D341Med (cell line): ENCODE measurements around the gene SNTA1.
"Not testable (repeated sequence)": the region's sequence is repeated elsewhere in the genome, so short reads cannot be mapped to it uniquely, and the experiment has no call there.

Experiments used
- DNase-seq: peaks from one replicate; pipeline ENCODE4 v3.0.0; 2012; ENCODE audit warnings: low spot score

Gene SNTA1

DNA sequence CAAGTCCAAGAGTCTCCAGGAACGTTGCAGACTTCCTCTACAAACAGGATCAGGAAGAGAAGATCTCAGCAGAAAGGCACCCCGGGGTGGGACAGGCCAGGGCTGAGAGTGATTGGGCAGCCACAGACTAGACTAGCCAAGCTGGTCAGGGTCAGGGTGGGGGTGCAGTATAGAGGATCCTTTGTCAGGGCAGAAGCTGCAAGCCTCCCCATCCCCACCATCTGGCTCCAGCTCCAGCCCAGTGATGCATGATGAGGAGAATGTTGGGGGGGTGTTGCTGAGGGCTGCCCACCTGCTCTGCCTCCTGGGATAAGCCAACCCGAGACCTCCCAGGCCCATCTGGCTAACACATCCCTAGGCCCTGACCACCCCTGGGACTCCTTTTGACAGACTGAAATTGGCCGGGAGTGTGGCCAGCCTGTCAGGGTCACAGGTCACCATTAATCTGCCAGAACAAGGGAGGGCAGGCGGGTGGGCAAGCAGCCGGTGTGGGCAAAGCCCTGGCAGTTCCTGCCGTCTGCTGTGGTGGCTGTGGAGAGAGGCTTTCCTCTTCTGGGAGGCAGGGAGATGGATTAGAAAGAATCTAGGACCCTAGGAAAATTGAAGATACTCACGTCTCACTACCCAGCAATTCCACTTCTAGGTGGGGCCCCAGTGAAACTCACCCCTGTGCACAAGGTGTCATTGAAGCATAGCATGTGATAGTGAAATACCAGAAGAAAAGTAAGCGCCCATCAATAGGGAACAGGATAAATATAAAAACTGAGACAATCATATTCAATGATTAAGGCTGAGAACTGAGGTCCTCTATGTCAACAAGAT, 22.1 kb upstream of the SNTA1 start:
- peak; percentile 69 for DNase-seq

DNA sequence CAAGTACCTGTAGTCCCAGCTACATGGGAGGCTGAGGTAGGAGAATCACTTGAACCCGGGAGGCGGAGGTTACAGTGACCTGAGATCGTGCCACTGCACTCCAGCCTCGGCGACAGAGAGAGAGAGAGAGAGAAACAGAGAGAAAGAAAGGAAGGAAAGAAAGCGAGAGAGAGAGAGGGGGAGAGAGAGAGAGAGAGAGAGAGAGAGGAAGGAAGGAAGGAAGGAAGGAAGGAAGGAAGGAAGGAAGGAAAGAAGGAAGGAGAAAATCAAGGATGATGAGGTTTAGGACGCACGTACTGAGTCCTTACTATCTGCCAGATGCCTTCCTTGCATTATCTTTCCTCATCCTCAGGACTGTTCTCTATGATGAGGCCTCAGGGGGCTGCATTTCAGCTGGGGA, 21.2 kb upstream of the SNTA1 start:
- not testable (repeated sequence) for DNase-seq

DNA sequence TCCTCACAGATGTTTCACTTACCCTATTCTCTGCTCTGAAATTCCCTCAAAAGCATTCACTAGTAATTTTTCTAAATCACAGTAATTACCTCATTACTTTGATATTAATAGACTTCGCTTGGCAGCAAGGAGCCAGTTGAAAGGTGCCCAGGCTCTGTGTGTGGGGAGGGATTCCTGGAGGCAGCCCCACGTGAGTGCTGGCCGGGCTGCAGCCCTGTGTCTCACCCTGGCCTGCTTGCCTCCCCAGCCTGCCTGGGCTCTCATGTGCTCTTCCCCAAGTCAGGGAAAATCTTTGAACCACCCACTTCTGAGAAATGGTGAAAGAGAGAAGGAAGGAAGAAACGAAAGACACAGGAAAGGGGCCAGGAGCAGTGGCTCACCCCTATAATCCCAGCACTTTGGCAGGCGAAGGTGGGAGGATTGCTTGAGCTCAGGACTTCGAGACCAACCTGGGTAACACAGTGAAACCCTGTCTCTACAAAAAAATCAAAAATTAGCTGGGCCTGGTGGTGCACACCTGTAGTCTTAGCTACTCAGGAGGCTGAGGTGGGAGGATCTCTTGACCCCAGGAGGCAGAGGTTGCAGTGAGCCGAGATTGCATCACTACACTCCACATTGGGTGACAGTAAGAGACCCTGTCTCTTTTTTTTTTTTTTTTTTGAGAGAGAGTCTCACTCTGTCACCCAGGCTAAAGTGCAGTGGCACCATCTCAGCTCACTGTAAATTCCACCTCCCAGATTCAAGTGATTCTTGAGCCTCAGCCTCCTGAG, 20.0 kb upstream of the SNTA1 start:
- DNase-seq: no peak

DNA sequence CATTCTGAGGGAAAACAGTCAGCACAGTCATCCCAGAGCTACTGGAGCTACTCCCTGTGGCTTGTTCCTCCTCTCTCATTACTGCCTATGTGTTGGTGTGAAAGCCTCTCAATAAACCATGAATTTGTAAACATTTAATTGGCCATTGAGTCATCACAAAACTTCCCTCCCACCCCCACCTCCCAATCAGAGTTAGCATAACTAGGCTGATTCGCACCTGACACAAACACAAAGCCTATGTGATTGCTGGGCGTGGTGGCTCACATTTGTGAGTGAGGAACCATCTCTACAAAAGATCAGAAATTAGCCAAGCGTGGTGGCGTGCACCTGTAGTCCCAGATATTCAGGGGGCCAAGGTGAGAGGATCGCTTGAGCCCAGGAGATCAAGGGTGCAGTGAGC, 17.1 kb upstream of the SNTA1 start:
- no peak for DNase-seq

- DNase-seq: no peak
Measured at GRCh38 chr20:33459599-33459998, 16.0 kb upstream of the SNTA1 start.

- DNase-seq: peak; percentile 87
Measured at GRCh38 chr20:33456916-33457642, 13.5 kb upstream of the SNTA1 start.

DNA sequence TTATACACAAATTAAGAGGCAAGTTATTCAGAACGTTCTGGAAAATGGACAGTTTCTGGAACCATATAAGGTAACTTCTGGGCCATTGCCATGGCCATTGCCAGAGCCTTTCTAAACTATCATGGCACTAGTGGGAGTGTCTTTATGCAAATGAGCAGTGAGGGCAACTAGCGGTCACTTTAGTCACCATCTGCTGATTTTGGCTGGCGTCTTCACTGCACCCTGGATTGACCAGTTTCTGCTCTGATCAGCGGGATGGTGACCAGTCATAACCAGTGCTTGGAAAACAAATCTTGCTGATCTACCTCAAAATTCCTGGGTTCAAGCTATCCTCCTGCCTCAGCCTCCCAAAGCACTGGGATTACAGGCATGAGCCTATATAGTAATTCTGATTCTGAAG, 7.3 kb upstream of the SNTA1 start:
- DNase-seq: no peak

- DNase-seq: no peak
Measured at GRCh38 chr20:33445881-33446625, 2.5 kb upstream of the SNTA1 start.

DNA sequence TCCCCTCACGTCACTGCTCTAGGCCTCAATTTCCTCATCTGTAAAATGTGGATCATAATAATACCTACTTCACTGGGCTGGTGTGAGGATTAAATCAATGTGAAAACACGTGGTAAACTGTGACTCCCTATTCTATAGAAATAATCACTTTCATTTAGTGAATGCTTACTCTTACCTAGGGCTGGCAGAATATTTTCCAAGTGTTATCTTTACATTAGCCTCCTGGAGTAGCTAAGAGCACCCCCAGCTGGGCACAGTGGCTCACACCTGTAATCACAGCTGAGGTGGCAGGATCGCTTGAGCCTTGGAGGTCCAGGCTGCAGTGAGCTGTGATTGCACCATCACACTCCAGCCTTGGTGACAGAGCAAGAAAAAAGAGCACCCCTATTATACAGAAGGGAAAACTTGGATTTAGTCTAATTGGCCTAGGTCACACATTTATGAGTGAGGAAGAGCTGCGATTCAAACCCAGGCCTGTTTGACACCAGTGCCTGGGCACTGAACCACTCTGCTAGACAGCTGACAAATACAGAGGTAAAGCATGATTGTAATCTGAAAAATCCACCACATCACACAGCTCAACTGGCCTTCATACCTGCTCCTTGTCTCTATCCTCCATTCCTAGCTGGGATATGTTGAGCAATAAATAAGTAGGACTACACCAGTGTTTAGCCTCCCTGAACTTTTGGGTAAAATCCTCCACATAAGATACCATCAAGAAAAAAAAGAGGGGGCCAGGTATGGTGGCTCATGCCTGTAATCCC, 1.4 kb upstream of the SNTA1 start:
- no peak for DNase-seq

DNA sequence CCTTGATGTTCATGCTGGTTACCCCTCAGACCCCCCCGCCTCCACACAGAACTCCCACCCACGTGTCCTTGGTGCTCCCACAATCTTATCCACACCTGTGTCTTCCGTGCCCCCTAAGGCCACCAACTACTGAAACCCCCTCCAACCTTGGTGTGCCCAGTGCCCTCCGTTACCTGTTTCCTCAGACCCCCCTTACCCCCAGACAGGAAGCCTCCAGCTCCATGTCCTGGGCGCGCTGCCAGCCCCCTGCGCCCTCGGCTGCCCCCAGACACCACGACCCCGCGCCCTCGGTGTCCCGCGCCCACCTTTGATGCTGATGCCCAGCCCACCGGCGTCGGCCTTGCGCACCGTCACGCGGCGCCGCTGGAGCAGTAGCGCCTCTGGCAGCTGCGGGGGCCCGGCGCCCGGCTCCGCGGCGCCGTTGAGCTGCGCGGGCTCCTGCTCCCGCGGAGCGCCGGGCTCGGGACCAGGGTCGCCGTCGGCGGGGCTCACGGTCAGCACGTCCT, 504 bp downstream of the SNTA1 start:
- DNase-seq: peak; percentile 84

DNA sequence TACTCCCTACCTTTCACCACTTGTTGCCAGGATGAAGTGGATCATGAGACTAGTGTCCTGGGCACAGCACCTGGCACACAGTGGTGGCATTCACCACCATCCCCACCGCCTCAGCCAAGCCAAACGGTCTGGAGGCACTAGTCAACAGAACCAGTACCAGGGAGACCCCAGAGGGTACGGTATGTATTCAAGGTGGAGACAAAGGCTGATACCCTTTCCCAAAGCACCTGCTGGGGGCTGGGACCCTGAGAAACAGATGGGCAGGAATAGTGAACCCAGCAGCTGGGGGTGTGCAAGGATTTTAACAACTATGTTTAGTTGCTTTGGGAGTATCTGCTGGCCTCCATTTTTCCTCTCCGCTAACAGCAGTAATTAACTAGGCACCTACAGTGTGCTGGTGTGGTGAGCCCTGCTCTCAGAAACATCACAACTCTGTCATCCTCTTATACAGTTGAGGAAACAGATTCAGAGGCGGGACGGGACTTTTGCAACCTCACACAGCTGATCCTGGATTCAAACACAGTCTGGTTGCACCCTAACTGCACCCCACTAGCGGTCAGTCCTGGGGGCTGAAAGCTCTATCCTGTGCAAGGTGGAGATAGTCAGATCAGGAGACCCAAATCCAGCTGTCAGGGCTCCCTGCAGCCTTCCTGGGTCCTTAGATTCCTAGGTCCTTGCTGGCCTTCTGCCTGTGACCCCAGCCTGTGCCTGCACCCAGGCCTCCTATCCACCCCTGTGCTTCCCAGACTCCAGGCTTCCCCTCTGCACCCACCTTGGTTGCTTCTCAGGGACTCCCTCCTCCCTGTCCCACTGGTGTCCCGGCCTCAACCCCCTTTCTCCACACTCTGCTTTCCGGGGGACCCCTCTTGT, 1.2 kb downstream of the SNTA1 start:
- DNase-seq: no peak

DNA sequence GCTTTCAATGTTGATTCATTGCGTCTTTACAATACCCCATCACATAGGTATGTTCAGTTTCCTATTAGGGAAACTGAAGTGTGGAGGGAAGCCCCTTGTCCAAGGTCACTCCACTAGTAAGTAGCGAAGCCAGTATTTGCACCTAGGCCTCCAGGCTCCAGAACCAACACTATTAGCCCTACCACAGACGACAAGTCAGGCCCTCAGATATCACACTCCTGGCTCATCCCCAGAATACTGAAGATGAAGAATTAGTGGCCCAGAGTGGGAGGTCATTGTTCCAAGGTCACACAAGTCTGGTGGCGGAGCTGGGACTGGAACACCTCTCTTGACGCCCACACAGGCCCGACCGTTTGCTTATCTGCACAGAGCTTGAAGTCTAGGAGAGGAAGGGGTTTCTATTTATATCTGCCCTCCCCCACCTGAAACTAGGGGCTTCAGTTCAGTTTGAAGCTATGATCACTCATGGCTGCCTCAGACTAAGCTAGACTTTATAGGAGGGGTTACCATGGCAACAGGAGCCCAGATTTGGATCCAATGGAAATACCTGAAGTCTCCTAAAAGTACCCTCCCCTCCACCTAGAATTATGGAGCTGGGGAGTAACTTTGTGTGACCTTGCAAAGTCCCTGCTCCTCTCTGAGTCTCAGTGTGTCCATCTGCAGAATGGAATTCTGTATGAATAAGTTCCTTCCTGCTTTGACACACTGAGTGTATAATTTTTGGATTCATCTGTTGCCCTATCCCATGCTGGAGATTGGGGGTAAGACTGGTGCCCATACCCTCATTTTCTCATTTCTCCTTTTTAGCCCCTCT, 2.2 kb downstream of the SNTA1 start:
- DNase-seq: no peak

DNA sequence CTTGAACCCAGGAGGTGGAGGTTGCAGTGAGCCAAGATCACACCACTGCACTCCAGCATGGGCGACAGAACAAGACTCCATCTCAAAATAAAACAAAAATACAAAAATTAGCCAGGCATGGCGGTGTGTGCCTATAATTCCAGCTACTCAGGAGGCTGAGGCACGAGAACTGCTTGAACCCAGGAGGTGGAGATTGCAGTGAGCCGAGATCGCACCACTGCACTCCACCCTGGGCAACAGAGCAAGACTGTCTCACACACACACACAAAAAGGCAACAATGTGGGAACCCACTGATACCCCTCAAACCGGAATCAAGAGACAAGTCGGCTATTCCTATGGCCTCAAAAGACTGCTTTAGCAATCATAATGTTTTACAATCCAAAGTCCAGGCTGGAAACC, 3.0 kb downstream of the SNTA1 start:
- not testable (repeated sequence) for DNase-seq

- no peak for DNase-seq
Measured at GRCh38 chr20:33438481-33438880, 5.1 kb downstream of the SNTA1 start.

- DNase-seq: peak; percentile 67
Measured at GRCh38 chr20:33437141-33437911, 6.2 kb downstream of the SNTA1 start.

- DNase-seq: no peak
Measured at GRCh38 chr20:33434434-33434833, 9.1 kb downstream of the SNTA1 start.

GRCh38 chr20:33433465-33434234, 9.9 kb downstream of the SNTA1 start:
- DNase-seq: no peak
